MM.1S (cell line): Measurements from ENCODE around the gene MRPS24.

Experiments used
- EZH2phosphoT487 ChIP-seq: fragments of 300-600 bp; sonication (generic); IDR thresholded peaks from 2 replicates; pipeline ENCODE4 v1.6.1; 2018; ENCODE audit warnings: antibody characterized with exemption, low read length
- TF ChIP-seq, protein P1 (sequence below): fragments of 300-600 bp; sonication (generic); IDR thresholded peaks from 2 replicates; pipeline ENCODE4 v1.5.1; 2016; ENCODE audit warnings: antibody characterized with exemption, low read length, mixed read lengths

DNA sequence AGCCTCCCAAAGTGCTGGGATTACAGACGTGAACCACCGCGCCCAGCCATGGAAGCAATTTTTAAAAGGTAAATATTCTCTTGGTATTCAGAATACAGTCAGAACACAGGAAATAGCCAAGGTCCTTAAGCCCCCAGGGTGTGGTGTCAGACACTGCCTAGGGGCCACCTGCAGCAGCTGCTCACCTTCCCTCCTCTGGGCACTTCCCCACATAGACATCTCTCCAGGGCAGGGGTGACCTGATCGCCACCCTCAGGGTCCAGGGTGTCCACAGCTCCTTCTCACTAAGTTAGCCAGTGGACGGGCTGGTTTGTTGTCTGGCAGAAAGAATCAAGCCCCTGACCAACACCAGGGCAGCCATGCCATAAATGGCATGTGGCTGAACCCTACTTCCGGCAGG, 21.2 kb upstream of the MRPS24 start:
- TF ChIP-seq, protein P1, sequence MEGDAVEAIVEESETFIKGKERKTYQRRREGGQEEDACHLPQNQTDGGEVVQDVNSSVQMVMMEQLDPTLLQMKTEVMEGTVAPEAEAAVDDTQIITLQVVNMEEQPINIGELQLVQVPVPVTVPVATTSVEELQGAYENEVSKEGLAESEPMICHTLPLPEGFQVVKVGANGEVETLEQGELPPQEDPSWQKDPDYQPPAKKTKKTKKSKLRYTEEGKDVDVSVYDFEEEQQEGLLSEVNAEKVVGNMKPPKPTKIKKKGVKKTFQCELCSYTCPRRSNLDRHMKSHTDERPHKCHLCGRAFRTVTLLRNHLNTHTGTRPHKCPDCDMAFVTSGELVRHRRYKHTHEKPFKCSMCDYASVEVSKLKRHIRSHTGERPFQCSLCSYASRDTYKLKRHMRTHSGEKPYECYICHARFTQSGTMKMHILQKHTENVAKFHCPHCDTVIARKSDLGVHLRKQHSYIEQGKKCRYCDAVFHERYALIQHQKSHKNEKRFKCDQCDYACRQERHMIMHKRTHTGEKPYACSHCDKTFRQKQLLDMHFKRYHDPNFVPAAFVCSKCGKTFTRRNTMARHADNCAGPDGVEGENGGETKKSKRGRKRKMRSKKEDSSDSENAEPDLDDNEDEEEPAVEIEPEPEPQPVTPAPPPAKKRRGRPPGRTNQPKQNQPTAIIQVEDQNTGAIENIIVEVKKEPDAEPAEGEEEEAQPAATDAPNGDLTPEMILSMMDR: no peak
- no peak for TF ChIP-seq EZH2phosphoT487
